Measurements from ENCODE around the gene DGKZ.

DNA sequence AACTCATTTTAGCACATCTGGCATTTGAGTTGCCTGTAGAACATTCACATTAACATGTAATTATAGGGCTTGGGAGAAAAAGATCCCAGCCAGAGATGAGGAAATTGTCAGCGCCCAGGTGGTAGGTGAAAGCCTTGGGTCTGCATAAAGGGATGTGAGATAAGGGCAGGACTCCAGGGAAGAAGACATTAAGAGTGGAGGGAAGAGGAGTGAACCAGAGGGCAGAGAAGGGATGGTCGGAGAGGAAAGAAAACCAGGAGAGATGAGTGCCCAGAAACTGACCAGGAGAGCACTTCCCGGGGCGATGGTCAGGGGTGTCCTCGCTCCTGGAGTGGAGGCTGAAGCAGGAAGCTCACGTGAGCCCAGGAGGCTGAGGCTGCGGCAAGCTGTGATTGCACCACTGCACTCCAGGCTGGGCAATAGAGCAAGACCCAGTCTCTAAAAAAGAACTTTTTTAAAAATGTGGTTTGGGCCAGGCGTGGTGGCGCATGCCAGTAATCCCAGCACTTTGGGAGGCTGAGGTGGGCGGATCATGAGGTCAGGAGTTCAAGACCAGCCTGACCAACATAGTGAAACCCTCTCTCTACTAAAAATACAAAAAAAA is 20.3 kb upstream of the DGKZ start:
- TF ChIP-seq, protein P1, sequence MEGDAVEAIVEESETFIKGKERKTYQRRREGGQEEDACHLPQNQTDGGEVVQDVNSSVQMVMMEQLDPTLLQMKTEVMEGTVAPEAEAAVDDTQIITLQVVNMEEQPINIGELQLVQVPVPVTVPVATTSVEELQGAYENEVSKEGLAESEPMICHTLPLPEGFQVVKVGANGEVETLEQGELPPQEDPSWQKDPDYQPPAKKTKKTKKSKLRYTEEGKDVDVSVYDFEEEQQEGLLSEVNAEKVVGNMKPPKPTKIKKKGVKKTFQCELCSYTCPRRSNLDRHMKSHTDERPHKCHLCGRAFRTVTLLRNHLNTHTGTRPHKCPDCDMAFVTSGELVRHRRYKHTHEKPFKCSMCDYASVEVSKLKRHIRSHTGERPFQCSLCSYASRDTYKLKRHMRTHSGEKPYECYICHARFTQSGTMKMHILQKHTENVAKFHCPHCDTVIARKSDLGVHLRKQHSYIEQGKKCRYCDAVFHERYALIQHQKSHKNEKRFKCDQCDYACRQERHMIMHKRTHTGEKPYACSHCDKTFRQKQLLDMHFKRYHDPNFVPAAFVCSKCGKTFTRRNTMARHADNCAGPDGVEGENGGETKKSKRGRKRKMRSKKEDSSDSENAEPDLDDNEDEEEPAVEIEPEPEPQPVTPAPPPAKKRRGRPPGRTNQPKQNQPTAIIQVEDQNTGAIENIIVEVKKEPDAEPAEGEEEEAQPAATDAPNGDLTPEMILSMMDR (IDR thresholded peaks at IDR 0.05), result no peak
- TF ChIP-seq POLR2AphosphoS5 (IDR thresholded peaks at IDR 0.05; ENCODE audit: insufficient read depth in 1 of 2, low read depth in 1 of 2), result no peak

Measured in vagina (tissue), 2 donors.